Mesothelial cell of epicardium (in vitro differentiated cells): ENCODE results near the gene VEGFA. TPM values are rescaled to one million over a fixed set of nuclear protein-coding genes. Genes with fewer than 3 reads are reported as not detected.

ENCODE experiments used
- DNase-seq, 2 experiments: peaks; one replicate each; pipeline ENCODE4 v3.0.0; 2021; ENCODE audit warnings: low spot score in 2 of 2; ENCODE audit not compliant: unreplicated experiment in 2 of 2
- H3K27ac Mint-ChIP-seq: 2 replicates; pipeline ENCODE4 v1.8.0; 2021; ENCODE audit warnings: mixed read lengths
- H3K27me3 Mint-ChIP-seq: 2 replicates; pipeline ENCODE4 v1.8.0; 2021; ENCODE audit warnings: low read depth, mixed read lengths
- H3K36me3 Mint-ChIP-seq: 2 replicates; pipeline ENCODE4 v1.8.0; 2021; ENCODE audit warnings: mixed read lengths
- H3K4me1 Mint-ChIP-seq: 2 replicates; pipeline ENCODE4 v1.8.0; 2021; ENCODE audit warnings: mixed read lengths
- H3K4me3 Mint-ChIP-seq: 2 replicates; pipeline ENCODE4 v1.8.0; 2021; ENCODE audit warnings: mild to moderate bottlenecking, moderate library complexity, mixed read lengths
- H3K9me3 Mint-ChIP-seq: 2 replicates; pipeline ENCODE4 v1.8.0; 2021; ENCODE audit warnings: mixed read lengths
- CTCF ChIP-seq: fragments of 200-600 bp; sonication (generic); IDR thresholded peaks from one replicate; pipeline ENCODE4 v1.5.0; 2021; ENCODE audit warnings: antibody characterized with exemption; ENCODE audit not compliant: unreplicated experiment
- total RNA-seq: library from RNA; stranded (reverse); gene quantifications from 3 replicates; pipeline ENCODE4 v1.2.1, GENCODE V29; 2021

The VEGFA gene
- total RNA-seq, 1 donor from 2014 or later, result 185 TPM

- peak overlapping the region; percentile 82 for H3K27ac Mint-ChIP-seq
- H3K9me3 Mint-ChIP-seq, result no peaks in the 10 kb centered on the region
- no peak for DNase-seq
- no peaks in the 10 kb centered on the region for H3K27me3 Mint-ChIP-seq
- peaks cover 19% of the 10 kb centered on the region for H3K36me3 Mint-ChIP-seq
- TF ChIP-seq CTCF, result peak; percentile 39
- peak overlapping the region; percentile 99 for H3K4me3 Mint-ChIP-seq
- H3K4me1 Mint-ChIP-seq, result peaks cover 42% of the 10 kb centered on the region
Measured at GRCh38 chr6:43773050-43773979, 3.3 kb downstream of the VEGFA start.

GRCh38 chr6:43773980-43774775 is 4.2 kb downstream of the VEGFA start:
- no peak for TF ChIP-seq CTCF
- DNase-seq, result peak in 1 of 2 experiments; percentile 12
- H3K4me1 Mint-ChIP-seq, result peaks cover 42% of the 10 kb centered on the region
- peak overlapping the region; percentile 99 for H3K4me3 Mint-ChIP-seq
- H3K9me3 Mint-ChIP-seq, result no peaks in the 10 kb centered on the region
- H3K27me3 Mint-ChIP-seq, result no peaks in the 10 kb centered on the region
- H3K27ac Mint-ChIP-seq, result peak overlapping the region; percentile 58
- peaks cover 28% of the 10 kb centered on the region for H3K36me3 Mint-ChIP-seq

DNA sequence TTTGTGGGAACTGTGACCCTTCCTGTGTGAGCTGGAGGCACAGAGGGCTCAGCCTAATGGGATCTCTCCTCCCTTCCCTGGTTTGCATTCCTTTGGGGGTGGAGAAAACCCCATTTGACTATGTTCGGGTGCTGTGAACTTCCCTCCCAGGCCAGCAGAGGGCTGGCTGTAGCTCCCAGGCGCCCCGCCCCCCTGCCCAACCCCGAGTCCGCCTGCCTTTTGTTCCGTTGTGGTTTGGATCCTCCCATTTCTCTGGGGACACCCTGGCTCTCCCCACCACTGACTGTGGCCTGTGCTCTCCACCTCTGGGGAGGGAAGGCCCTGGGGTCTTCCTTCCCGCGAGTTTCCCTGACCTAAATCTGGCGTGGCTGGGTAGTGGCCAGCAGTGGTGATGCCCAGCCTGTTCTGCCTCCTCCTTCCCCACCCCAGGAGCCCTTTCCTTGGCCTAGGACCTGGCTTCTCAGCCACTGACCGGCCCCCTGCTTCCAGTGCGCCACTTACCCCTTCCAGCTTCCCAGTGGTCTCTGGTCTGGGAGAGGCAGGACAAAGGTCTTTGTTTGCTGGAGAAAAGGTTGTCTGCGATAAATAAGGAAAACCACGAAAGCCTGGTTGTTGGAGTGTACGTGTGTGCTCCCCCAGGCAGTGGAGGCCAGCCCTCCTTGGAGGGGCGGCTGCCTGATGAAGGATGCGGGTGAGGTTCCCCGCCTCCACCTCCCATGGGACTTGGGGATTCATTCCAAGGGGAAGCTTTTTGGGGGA is 4.9 kb downstream of the VEGFA start:
- DNase-seq, result peak; percentile 48 to 68
- Mint-ChIP-seq H3K27me3 (no peaks in the 10 kb centered on the region), H3K27ac (peak overlapping the region; percentile 58), H3K36me3 (peaks cover 30% of the 10 kb centered on the region), H3K9me3 (no peaks in the 10 kb centered on the region), H3K4me1 (peaks cover 47% of the 10 kb centered on the region), H3K4me3 (peak overlapping the region; percentile 99)
- TF ChIP-seq CTCF, result peak; percentile 85

GRCh38 chr6:43775535-43775885 is 5.5 kb downstream of the VEGFA start:
- no peak for DNase-seq
- peak overlapping the region; percentile 99 for H3K4me3 Mint-ChIP-seq
- H3K4me1 Mint-ChIP-seq, result peaks cover 49% of the 10 kb centered on the region
- H3K27me3 Mint-ChIP-seq, result no peaks in the 10 kb centered on the region
- peaks cover 30% of the 10 kb centered on the region for H3K36me3 Mint-ChIP-seq
- no peak overlapping the region for H3K27ac Mint-ChIP-seq
- no peak for TF ChIP-seq CTCF
- no peaks in the 10 kb centered on the region for H3K9me3 Mint-ChIP-seq

DNA sequence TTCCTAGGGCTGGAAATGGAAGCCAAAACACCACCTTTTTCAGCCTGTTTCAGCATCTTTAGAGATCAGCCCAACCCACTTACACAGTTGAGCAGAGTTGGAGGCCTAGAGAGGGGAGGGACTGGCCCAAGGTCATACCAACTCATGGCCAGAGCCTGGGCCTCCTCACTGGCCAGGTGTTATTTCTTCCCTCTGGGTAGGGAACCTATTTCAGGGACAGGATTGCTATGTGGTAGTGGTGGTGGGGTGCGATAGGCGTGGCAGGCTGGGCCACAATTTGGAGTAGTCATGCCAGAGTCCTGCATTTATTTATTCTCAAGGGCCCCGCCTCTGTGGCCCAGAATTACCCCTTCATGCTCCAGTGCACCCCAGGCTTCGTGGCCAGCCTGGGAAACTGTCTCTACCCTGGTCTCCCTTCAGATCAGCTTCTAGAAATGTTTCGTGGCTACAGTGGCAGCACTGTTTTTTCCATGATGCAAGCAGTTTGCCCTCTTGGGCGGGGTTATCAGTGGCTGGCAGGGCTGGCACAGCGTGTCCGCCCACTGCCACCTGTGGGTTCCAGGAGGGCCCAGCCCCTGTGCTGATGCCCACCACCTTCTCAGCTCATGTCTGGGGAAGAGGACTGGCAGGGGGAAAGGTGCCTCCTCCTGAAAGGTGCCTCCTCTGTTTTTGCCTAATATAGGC is 6.2 kb downstream of the VEGFA start:
- peaks cover 30% of the 10 kb centered on the region for H3K36me3 Mint-ChIP-seq
- no peaks in the 10 kb centered on the region for H3K9me3 Mint-ChIP-seq
- H3K4me1 Mint-ChIP-seq, result peaks cover 49% of the 10 kb centered on the region
- H3K27ac Mint-ChIP-seq, result no peak overlapping the region
- DNase-seq, result no peak
- H3K27me3 Mint-ChIP-seq, result no peaks in the 10 kb centered on the region
- no peak overlapping the region for H3K4me3 Mint-ChIP-seq
- no peak for TF ChIP-seq CTCF
